HepG2 (cell line): ENCODE data around the gene ANXA6.

Source experiments
- ASH2L ChIP-seq: fragments of 300-600, 200-600 bp; sonication (generic); IDR thresholded peaks from 2 replicates; pipeline ENCODE4 v1.7.0; 2017; ENCODE audit warnings: low read depth, mild to moderate bottlenecking, moderate library complexity, mixed read lengths, low read length; ENCODE audit not compliant: insufficient read length
- MIER2 ChIP-seq: IDR thresholded peaks from 2 replicates; pipeline ENCODE4 v1.6.1; 2016; ENCODE audit warnings: missing biosample characterization, missing genetic modification reagents
- POLR2A ChIP-seq, 2 experiments: IDR thresholded peaks; 2 replicates each; pipeline ENCODE4 v1.6.1; 2011; ENCODE audit warnings: low read depth in 2 of 2, low read length in 2 of 2, mild to moderate bottlenecking in 1 of 2, moderate library complexity in 1 of 2; ENCODE audit not compliant: insufficient read depth in 1 of 2
- TCF7L2 ChIP-seq: IDR thresholded peaks from 2 replicates; pipeline ENCODE4 v1.6.1; 2011; ENCODE audit warnings: mild to moderate bottlenecking, low read depth, low read length, moderate library complexity

- TF ChIP-seq POLR2A (IDR thresholded peaks at IDR 0.05; ENCODE audit: insufficient read depth in 1 of 2, low read depth in 2 of 2, low read length in 2 of 2) (no peak), ASH2L (no peak), MIER2 (no peak), TCF7L2 (no peak)
These were observed 35.9 kb downstream of the ANXA6 start for GRCh38 chr5:151121665-151122064.
